GM18511 (cell line): ENCODE measurements around the gene CCDC12.

ENCODE experiments used
- ATAC-seq: cut with Tn5 transposase; IDR thresholded peaks from one replicate; pipeline ENCODE4 v1.9.1; 2021; ENCODE audit warnings: mild to moderate bottlenecking, moderate library complexity; ENCODE audit not compliant: unreplicated experiment

The CCDC12 gene

DNA sequence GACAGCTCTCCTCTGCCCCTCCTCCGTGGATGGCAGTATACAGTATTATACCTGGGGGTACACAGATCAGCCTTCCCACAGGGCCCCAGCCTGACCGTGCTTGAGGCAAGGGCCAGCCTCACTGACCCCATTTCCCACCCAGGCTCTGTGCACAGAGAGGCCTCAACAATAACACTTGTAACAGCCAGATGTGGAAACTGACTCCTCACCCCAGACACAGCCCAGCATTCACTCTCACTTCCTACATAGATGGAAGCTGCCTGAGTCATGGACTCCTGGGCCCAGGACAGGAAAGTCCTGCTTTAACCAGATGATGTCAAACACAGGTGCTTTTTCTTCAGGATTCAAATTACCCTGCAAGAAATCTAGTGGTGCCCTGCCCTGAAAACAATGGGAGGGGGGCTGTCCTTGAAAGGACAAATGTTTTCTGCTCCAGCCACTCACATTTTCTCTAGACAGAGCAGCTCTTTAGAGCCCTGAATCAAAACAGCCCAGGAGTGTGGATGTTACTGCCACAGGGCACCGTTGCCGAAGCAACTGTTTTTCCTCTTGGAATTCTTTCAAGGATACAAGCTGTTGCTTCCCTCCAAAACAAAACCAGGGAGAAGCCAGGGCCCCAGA, 16.4 kb downstream of the CCDC12 start:
- no peak for ATAC-seq

GRCh38 chr3:46959161-46959511, 17.4 kb downstream of the CCDC12 start:
- ATAC-seq: no peak

GRCh38 chr3:46958467-46959160, 17.9 kb downstream of the CCDC12 start:
- no peak for ATAC-seq

DNA sequence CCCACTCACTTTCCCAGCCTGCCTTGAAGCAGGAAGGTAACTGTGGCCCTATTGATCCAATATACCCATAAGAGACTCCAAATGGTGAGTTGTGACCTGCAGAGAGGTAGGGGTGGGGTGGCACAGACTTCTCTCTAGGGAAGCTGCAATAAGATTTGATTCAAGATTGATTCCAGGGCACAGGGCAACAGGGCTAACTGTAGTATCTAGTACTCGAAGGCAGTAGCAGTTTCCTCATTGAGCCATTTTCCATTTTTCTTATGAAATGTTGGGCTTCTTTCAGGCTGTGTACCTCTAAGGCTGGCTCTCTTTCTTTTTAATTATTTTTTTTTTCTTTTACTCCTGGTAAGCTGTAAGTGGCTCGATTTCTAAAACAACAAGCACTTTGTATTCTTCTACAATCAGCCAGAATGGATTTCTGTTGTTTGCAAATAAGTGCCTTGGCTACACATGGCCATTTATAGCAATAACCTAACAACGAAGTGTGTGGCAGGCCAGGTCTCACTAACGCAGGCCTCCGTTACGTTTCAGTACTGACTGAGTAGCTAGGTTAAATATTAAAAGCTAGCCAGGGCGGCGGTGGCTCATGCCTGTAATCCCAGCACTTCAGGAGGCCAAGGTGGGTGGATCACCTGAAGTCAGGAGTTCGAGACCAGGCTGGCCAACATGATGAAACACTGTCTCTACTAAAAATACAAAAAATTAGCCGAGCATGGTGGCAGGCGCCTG, 19.3 kb downstream of the CCDC12 start:
- no peak for ATAC-seq

DNA sequence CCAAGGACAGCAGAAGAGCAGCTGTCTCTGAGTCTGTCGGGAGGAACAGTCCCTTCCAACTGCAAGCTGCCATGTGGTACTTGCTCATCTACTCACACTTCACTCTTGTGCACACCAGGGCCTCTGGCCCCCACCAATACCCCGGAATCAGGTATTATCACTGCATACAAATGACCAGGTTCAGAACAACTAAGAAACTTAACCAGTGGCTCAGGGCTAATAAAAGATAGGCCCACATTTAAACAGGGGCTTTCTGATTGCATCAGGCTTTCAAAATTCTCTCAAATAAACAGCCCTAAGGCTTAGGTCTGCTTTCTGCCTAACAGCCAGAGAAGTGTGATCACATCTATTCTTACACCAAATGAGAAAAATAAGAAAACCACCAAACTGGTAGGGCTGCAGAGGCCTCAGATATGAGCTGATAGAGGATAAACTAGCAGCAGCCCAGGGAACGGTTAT, 20.7 kb downstream of the CCDC12 start:
- ATAC-seq: peak; percentile 30

DNA sequence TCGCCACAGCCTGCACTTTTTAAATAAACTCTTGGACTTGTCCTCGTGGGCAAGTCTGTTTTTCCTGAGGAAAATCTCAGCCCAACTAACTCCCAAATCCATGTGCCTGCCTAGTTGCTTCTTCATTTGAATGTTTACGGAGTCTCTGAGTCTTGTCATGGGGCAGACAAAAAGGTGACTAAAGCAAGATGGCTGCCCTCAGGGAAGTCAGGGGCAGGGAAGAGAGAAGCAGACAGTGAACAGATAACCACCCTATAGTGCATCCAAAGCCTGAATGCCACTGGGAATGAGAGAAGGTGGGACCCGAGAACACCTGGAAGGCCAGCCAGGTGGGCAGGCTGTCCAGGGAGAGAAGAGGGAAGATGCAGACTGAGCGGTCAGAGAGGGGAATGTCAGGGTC, 21.4 kb downstream of the CCDC12 start:
- ATAC-seq: no peak

DNA sequence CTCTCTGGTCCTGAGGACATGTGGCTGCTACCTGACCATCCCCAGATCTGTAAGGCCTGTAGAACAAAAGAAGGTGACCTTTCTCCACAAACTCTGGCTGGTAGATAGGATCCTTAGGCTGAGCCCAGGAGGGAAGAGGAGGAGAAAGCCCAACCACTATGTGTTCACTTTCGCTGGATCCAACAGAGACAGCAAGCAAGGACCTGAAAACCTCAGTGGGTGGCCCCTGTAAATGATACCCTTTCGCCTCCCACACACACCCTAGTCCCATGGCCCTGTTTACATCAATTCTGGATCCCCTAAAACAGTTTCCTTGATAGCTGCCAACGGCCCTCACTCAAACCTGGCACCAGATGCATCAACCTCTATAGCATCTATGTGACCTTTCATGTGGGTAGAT, 22.4 kb downstream of the CCDC12 start:
- no peak for ATAC-seq

DNA sequence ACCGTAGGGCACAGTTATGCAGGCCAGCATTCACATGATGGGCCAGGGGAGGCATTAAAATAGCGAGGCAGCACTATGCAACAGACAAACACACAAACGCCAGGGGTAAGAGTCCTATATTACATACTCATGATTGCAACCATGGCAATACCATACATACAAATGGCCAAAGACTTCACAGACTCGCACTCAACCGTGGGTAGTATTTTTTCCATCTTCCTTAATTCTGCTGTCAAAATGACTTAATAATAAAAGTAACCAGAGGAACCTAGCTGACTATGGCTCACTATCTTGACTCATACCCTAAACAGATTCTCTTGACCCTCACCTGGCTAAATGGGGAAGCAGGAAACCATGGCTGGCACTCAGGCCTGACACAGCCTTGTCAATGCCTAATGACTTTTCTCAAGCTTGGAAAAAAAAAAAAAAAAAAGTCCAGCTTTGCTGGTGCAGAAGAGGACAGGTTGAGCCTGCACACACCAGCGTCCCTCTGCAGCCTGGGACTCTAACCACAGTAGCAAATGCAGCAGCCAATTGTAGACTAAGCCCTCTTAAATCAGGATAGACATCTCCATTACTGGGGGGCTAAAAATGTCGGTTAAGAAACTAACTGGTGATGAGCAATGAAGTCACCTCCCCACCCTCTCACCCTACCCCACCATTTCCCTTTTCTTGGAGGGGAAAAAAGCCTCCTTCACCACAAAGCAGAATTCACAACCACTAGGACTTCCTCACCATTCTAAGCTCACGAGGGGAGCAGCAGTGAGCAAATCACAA, 23.1 kb downstream of the CCDC12 start:
- no peak for ATAC-seq

DNA sequence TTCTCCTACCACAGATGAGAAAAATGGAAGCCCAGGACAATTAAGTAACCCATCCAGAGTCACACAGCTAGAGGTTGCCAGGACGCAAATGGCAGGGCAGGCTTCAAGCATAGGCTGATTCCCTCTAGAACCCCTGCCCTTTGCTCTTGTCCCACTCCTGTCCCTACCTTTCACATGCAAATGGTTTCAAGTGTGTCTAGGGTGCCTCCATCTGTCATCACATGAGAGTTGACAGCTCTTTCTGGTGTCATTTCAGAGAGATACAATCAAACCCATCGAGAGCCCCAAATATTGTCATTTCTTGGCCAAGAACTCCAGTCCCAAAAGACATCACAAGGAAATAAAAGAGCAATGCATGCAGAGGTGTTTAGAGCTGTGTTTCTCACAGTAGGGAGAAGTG, 23.7 kb downstream of the CCDC12 start:
- no peak for ATAC-seq

DNA sequence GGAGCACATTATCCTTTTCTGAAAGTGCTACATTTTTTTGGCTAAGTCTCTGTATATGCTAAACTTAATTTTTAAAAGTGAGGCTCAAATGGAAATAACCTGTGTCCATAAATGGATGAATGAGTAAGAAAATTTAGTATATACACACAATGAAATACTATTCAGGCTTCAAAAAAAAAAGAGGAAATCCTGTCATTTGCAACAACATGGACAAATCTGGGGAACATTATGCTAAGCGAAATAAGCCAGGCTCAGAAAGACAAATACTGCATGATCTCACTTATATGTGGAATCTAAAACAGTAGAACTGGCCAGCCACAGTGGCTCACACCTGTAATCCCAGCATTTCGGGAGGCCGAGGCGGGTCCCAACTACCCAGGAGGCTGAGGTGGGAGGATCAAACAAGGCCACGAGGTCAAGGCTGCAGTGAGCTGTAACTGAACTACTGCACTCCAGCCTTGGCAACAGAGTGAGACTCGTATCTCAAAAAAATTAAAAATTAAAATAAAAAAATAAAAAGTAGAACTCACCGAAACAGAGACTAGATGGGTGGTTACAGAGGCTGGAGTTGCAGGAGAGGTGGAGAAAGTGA, 25.8 kb downstream of the CCDC12 start:
- ATAC-seq: no peak

- no peak for ATAC-seq
Measured at GRCh38 chr3:46950177-46950576, 26.4 kb downstream of the CCDC12 start.

GRCh38 chr3:46948830-46949671, 27.5 kb downstream of the CCDC12 start:
- ATAC-seq: peak; percentile 59

DNA sequence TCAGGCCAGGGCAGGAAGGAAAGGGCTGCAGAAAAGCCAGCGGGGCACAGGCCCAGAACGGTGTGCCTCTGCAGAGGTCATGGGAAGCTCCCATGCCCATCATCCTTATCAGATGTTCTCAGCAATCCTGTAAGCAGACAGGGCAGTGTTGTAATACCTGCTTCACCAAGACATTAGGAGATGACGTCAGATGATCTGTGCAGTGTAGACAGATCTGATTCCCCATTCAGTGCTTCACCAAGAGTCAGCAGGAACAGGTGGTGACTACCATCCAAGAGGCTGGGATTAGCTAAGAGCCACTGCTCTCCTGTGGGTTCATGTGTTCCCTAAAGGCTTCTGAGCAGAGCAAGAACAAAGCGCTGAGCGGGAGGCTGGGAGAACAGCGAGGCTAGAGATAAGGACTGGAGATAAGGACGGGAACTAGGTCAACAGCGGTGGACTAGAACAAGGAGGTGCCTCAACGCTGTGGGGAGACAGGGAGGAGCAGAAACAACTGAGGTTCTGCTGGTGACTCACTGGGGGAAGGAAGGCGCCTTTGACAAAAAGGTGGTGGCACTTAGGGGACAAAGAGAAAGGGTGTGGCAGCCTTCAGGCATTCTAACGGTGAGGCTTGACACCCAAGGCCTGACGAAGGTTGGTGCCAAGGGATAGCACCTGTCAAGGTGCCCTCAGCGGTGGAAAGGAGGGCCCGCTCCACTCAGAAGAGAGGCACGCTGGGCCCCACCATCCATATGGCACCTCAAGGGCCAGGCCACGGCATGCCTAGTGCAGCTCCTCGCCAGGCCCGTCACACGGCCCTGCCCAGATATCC, 28.4 kb downstream of the CCDC12 start:
- no peak for ATAC-seq

DNA sequence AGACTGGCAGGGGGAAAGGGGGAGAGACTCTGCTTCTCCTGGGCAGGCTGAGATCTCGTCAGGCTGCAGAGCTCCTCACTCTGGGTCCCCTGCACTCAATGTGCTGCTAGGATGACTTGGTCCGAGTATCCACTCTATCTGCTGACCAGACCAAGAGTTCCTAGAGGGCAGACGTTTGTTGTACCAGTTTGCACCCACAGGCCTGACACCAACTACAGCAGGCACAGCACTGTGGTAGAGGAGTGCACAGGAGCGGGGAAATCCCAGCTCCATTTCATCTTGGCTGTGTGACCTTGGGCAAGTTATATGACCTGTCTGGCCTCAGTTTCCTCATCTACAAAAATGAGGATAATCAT, 29.0 kb downstream of the CCDC12 start:
- ATAC-seq: no peak

DNA sequence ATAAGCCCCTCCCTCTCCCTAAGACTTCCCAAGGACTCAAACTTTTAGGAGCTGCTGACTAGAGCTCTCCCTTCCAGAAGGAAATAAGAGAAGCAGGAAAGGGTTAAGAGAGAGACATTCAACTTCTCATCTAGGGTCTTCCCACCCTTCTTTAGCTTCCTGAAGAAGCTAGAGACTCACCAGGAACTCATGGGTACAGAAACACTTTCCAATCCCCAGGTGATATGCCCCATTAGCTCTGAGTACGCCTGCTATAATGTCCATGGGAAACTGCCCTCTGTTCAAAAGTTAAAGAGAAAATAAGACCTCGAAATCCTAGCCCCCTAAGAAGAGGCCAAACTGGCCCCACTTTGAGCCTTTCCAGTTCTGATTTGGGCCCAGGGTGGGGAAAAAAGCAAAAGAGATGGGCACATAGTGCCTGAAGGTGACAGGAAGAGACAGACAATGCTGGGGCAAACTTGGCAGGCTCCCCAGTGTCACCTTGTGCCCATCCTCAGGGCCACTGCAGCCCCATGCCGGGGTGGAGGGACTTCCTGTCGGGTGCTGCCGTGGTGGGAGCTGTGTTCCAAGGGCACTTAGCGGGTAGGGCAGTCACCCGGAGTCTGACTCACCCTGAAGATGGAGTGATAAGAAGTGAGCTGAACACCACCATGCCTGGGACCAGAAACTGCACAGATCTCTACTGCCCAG, 29.5 kb downstream of the CCDC12 start:
- ATAC-seq: no peak

DNA sequence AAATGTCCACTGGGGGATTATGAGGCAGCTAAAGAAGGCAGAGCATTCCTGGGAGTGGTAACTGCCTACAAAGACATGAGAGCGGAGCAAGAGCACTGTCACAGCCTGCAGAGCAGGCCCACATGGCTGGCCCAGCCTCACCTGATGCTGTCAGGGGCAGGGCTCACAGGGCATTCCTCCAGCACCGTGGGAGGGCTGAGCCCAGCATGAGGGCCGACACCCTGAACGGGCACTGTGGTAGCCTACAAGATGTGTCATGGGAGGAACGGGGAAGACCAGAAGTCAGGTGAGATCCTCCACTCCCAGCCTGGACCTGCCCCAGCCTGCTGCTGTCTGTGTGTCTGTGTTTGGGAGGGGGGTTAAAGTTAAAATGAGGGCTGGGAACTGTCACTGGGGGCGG, 30.1 kb downstream of the CCDC12 start:
- ATAC-seq: no peak

DNA sequence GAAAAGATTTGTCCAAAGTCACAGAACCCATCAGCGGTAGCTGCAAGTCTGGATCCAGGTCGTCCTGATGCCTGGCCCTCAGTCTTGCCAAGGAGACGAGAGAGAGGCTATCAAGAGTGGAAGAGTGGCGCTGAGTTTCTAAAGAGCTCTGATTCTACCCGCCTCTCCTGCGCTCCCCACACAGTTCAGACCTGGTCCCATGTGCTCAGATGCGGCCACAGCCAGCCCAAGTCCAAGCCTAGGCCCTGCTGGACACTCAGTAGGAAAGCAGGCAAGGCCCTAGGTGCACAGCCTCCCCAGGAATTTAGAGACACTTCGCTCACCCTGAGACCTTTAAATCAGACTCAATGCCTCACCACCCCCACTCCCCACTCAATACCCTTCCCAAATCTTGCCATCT, 32.4 kb downstream of the CCDC12 start:
- no peak for ATAC-seq

DNA sequence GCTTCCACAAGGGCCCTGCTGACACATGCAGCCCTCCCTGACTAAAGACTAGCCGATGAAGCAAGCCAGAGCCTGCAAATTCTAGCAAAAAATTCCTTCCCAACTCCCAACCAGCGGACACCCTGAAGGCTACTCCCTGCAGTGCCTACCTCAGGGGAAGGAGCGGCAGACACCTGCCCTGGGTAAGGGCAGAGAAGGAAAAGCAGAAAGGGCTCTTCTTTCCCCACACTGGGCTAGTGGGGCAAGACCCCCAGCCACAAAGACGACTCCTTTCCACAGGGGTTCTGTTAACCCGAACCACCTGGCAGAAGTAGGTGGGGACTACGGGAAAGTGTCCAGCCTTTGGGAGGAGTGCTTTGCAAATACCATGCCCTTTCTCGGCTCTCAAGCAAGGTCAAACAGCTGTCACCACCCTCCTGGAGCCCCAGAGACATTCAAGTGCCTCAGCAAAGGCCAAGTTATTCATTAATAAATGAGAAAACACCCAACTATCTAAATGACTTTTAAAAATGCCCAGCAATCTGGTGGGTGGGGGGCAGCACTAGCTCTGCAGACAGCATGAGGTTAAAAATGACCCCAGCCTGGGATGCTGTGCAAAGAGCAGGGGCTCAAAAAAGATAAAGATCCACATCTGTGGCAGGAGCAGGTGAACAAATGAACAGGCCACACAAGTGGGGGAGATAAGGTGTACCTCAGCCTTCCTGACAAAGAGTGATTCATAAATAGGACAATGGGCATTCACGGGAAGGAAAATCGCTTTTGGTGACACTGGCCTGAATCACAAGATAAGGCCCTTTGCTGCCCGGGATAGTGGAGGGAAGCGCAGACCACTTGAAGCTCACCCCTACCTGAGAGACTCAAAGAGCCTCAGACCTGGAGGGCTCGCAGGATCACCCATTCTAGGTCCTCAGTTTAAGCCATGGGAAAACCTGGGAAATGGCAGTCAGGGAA, 33.0 kb downstream of the CCDC12 start:
- peak; percentile 47 for ATAC-seq
